Measurements from ENCODE around the gene MGP. TPM values are rescaled to one million over a fixed set of nuclear protein-coding genes. Genes with fewer than 3 reads are reported as not detected.

MGP gene
- total RNA-seq, 2 experiments from 2014 or later, result 1.3 to 1.8 TPM

GRCh38 chr12:14852880-14853279 lies 32.8 kb downstream of the MGP start:
- intact Hi-C loops (cut with DNase I, micrococcal nuclease), result no loop called here
- H3K36me3 ChIP-seq (ENCODE audit: insufficient read depth, low read length), result no peaks in the 10 kb centered on the region
- DNase-seq (no peak), ATAC-seq (ENCODE audit: poor library complexity) (no peak)
- no peaks in the 10 kb centered on the region for H3K4me1 ChIP-seq (ENCODE audit: insufficient read depth, low read length)
- H3K4me3 ChIP-seq (ENCODE audit: low read length), result no peak overlapping the region
- ChIA-PET CTCF (no interaction called here), POLR2A (no interaction called here)
- Mint-ChIP-seq H3K9me3 (no peaks in the 10 kb centered on the region), H3K4me1 (ENCODE audit: low read depth) (no peaks in the 10 kb centered on the region), H3K36me3 (ENCODE audit: low read depth) (no peaks in the 10 kb centered on the region), H3K27me3 (no peaks in the 10 kb centered on the region), H3K27ac (no peak overlapping the region), H3K4me3 (no peak overlapping the region)
- TF ChIP-seq CTCF (IDR thresholded peaks at IDR 0.05), result no peak
- no peak overlapping the region for H3K27ac ChIP-seq (ENCODE audit: low read depth in 1 of 2, low read length in 2 of 2)
- no peaks in the 10 kb centered on the region for H3K9me3 ChIP-seq (ENCODE audit: control insufficient read depth in 1 of 2, insufficient read depth in 1 of 2, low read length in 2 of 2)
- H3K27me3 ChIP-seq (ENCODE audit: control insufficient read depth in 1 of 2, insufficient read depth in 2 of 2, low read length in 2 of 2), result no peaks in the 10 kb centered on the region

- CTCF ChIA-PET, result interaction anchor here (0.7 to 0.8 kb wide), 2 partner anchors 81 to 145 kb away, joined by 3 to 5 read pairs; no protein-coding TSS in a partner anchor
- no peaks in the 10 kb centered on the region for H3K9me3 ChIP-seq (ENCODE audit: control insufficient read depth in 1 of 2, insufficient read depth in 1 of 2, low read length in 2 of 2)
Observed at GRCh38 chr12:14850929-14851663, 34.6 kb downstream of the MGP start.

GRCh38 chr12:14849661-14850060 lies 36.0 kb downstream of the MGP start:
- Histone ChIP-seq H3K9me3 (ENCODE audit: control insufficient read depth in 1 of 2, insufficient read depth in 1 of 2, low read length in 2 of 2) (no peaks in the 10 kb centered on the region), H3K36me3 (ENCODE audit: insufficient read depth, low read length) (no peaks in the 10 kb centered on the region), H3K4me1 (ENCODE audit: insufficient read depth, low read length) (peaks cover 3% of the 10 kb centered on the region), H3K27ac (ENCODE audit: low read depth in 1 of 2, low read length in 2 of 2) (no peak overlapping the region), H3K4me3 (ENCODE audit: low read length) (no peak overlapping the region), H3K27me3 (ENCODE audit: control insufficient read depth in 1 of 2, insufficient read depth in 2 of 2, low read length in 2 of 2) (no peaks in the 10 kb centered on the region)
- H3K27me3 Mint-ChIP-seq, result no peaks in the 10 kb centered on the region
- H3K4me1 Mint-ChIP-seq (ENCODE audit: low read depth), result peaks cover 9% of the 10 kb centered on the region
- no peaks in the 10 kb centered on the region for H3K36me3 Mint-ChIP-seq (ENCODE audit: low read depth)
- no peak for TF ChIP-seq CTCF (IDR thresholded peaks at IDR 0.05)
- no peaks in the 10 kb centered on the region for H3K9me3 Mint-ChIP-seq
- intact Hi-C loops (cut with DNase I, micrococcal nuclease), result loop anchor here (1.0 to 5.0 kb wide), 5 partner anchors 17 to 127 kb away; partner anchors contain the start of gene MGP (in 1 of the 2)
- ATAC-seq (ENCODE audit: poor library complexity) (no peak), DNase-seq (no peak)
- POLR2A ChIA-PET, result no interaction called here
- CTCF ChIA-PET, result no interaction called here
- H3K4me3 Mint-ChIP-seq, result no peak overlapping the region
- no peak overlapping the region for H3K27ac Mint-ChIP-seq

More at GRCh38 chr12:14850929-14851663, 34.6 kb downstream of the MGP start:
- H3K27ac Mint-ChIP-seq, result no peak overlapping the region
- intact Hi-C loops (cut with DNase I, micrococcal nuclease), result loop anchor here in 1 of 2 experiments (1.0 kb wide), 1 partner anchor 15 kb away; no protein-coding TSS in a partner anchor
- Histone ChIP-seq H3K4me3 (ENCODE audit: low read length) (no peak overlapping the region), H3K27me3 (ENCODE audit: control insufficient read depth in 1 of 2, insufficient read depth in 2 of 2, low read length in 2 of 2) (no peaks in the 10 kb centered on the region), H3K36me3 (ENCODE audit: insufficient read depth, low read length) (no peaks in the 10 kb centered on the region), H3K4me1 (ENCODE audit: insufficient read depth, low read length) (no peaks in the 10 kb centered on the region), H3K27ac (ENCODE audit: low read depth in 1 of 2, low read length in 2 of 2) (no peak overlapping the region)
- no peaks in the 10 kb centered on the region for H3K27me3 Mint-ChIP-seq
- no peak overlapping the region for H3K4me3 Mint-ChIP-seq
- DNase-seq (no peak), ATAC-seq (ENCODE audit: poor library complexity) (no peak)
- peaks cover 4% of the 10 kb centered on the region for H3K4me1 Mint-ChIP-seq (ENCODE audit: low read depth)
- no peaks in the 10 kb centered on the region for H3K36me3 Mint-ChIP-seq (ENCODE audit: low read depth)
- POLR2A ChIA-PET, result no interaction called here
- TF ChIP-seq CTCF (IDR thresholded peaks at IDR 0.05), result no peak
- H3K9me3 Mint-ChIP-seq, result no peaks in the 10 kb centered on the region
